H9 (cell line): ENCODE measurements around the gene ZNF134. TPM values are rescaled to one million over a fixed set of nuclear protein-coding genes. Genes with fewer than 3 reads are reported as not detected.

Experiments
- DNase-seq: peaks from one replicate; pipeline ENCODE4 v3.0.0-alpha.2; 2017
- H2AFZ ChIP-seq: one replicate; pipeline ENCODE4 v1.6.1; 2013; ENCODE audit warnings: mild to moderate bottlenecking, low read length, control low read depth, moderate library complexity
- H2AK5ac ChIP-seq: 2 replicates; pipeline ENCODE4 v1.6.1; 2013; ENCODE audit warnings: low read length, control low read depth, mixed read lengths; ENCODE audit not compliant: insufficient read length
- H2BK120ac ChIP-seq: one replicate; pipeline ENCODE4 v1.6.1; 2013; ENCODE audit warnings: low read depth, mild to moderate bottlenecking, low read length, control low read depth, inconsistent platforms; ENCODE audit not compliant: poor library complexity, severe bottlenecking
- H2BK12ac ChIP-seq: 2 replicates; pipeline ENCODE4 v1.6.1; 2013; ENCODE audit warnings: low read length, control low read depth, mixed read lengths, low read depth; ENCODE audit not compliant: insufficient read length
- H2BK15ac ChIP-seq: 2 replicates; pipeline ENCODE4 v1.6.1; 2013; ENCODE audit warnings: low read depth, low read length, control low read depth
- H2BK20ac ChIP-seq: one replicate; pipeline ENCODE4 v1.6.1; 2013; ENCODE audit warnings: low read depth, mild to moderate bottlenecking, low read length, control low read depth, inconsistent platforms; ENCODE audit not compliant: poor library complexity, severe bottlenecking
- H2BK5ac ChIP-seq: 2 replicates; pipeline ENCODE4 v1.6.1; 2013; ENCODE audit warnings: low read length, control low read depth, mixed read lengths; ENCODE audit not compliant: insufficient read length
- H3K14ac ChIP-seq: 2 replicates; pipeline ENCODE4 v1.6.1; 2013; ENCODE audit warnings: low read length, control low read depth; ENCODE audit not compliant: insufficient read depth
- H3K18ac ChIP-seq: 2 replicates; pipeline ENCODE4 v1.6.1; 2013; ENCODE audit warnings: low read depth, mild to moderate bottlenecking, mixed read lengths, low read length, control low read depth; ENCODE audit not compliant: insufficient read length
- H3K23ac ChIP-seq: 2 replicates; pipeline ENCODE4 v1.6.1; 2013; ENCODE audit warnings: low read length, control low read depth, mixed read lengths, low read depth; ENCODE audit not compliant: insufficient read length
- H3K23me2 ChIP-seq: 2 replicates; pipeline ENCODE4 v1.6.1; 2013; ENCODE audit warnings: low read depth, mild to moderate bottlenecking, mixed read lengths, low read length, control low read depth; ENCODE audit not compliant: insufficient read length, poor library complexity, severe bottlenecking
- H3K27ac ChIP-seq: 2 replicates; pipeline ENCODE4 v1.5.1; 2013; ENCODE audit warnings: low read length, control low read depth, mixed read lengths, low read depth; ENCODE audit not compliant: insufficient read length
- H3K27me3 ChIP-seq: 2 replicates; pipeline ENCODE4 v1.6.1; 2013; ENCODE audit warnings: low read length, control low read depth, inconsistent platforms; ENCODE audit not compliant: insufficient read depth
- H3K4ac ChIP-seq: 2 replicates; pipeline ENCODE4 v1.6.1; 2013; ENCODE audit warnings: low read depth, mild to moderate bottlenecking, control low read depth, inconsistent platforms, low read length, moderate library complexity
- H3K4me1 ChIP-seq: 2 replicates; pipeline ENCODE4 v1.6.1; 2013; ENCODE audit warnings: low read length, control low read depth, inconsistent platforms; ENCODE audit not compliant: insufficient read depth
- H3K4me2 ChIP-seq: 2 replicates; pipeline ENCODE4 v1.6.1; 2013; ENCODE audit warnings: low read length, control low read depth, mixed read lengths; ENCODE audit not compliant: insufficient read length, insufficient read depth
- H3K56ac ChIP-seq: 2 replicates; pipeline ENCODE4 v1.6.1; 2013; ENCODE audit warnings: low read depth, mild to moderate bottlenecking, mixed read lengths, low read length, control low read depth; ENCODE audit not compliant: insufficient read length
- H3K79me1 ChIP-seq: 2 replicates; pipeline ENCODE4 v1.6.1; 2013; ENCODE audit warnings: low read depth, mild to moderate bottlenecking, moderate library complexity, low read length, control low read depth, inconsistent platforms; ENCODE audit not compliant: insufficient read depth, poor library complexity, severe bottlenecking
- H3K79me2 ChIP-seq: 2 replicates; pipeline ENCODE4 v1.6.1; 2013; ENCODE audit warnings: low read length, control low read depth, inconsistent platforms; ENCODE audit not compliant: insufficient read depth
- H3K9ac ChIP-seq: 2 replicates; pipeline ENCODE4 v1.6.1; 2013; ENCODE audit warnings: low read length, control low read depth, mixed read lengths; ENCODE audit not compliant: insufficient read length; ENCODE audit errors: extremely low read depth
- H3K9me3 ChIP-seq: one replicate; pipeline ENCODE4 v1.6.1; 2013; ENCODE audit warnings: low read depth, low read length, inconsistent platforms; ENCODE audit not compliant: control insufficient read depth
- H3T11ph ChIP-seq: one replicate; pipeline ENCODE4 v1.6.1; 2013; ENCODE audit warnings: mild to moderate bottlenecking, low read length, control low read depth, inconsistent platforms
- H4K20me1 ChIP-seq: one replicate; pipeline ENCODE4 v1.6.1; 2013; ENCODE audit not compliant: control insufficient read depth, insufficient read length, insufficient read depth
- H4K5ac ChIP-seq: 2 replicates; pipeline ENCODE4 v1.6.1; 2013; ENCODE audit warnings: low read depth, mild to moderate bottlenecking, mixed read lengths, low read length, control low read depth; ENCODE audit not compliant: insufficient read length
- H4K8ac ChIP-seq: replicated peaks from 2 replicates; pipeline ENCODE4 v1.6.1; 2013; ENCODE audit warnings: low read length, control low read depth, mixed read lengths, low read depth; ENCODE audit not compliant: insufficient read length
- H4K91ac ChIP-seq: 2 replicates; pipeline ENCODE4 v1.6.1; 2013; ENCODE audit warnings: low read depth, mild to moderate bottlenecking, moderate library complexity, mixed read lengths, low read length, control low read depth; ENCODE audit not compliant: insufficient read length
- H3K27ac Mint-ChIP-seq, 3 experiments: 2 replicates in 2 of 3; 3 replicates in 1 of 3; pipeline ENCODE4 v1.8.0; 2020 to 2021; ENCODE audit warnings: mixed read lengths in 3 of 3, mild to moderate bottlenecking in 1 of 3, moderate library complexity in 1 of 3
- H3K27me3 Mint-ChIP-seq: 2 replicates; pipeline ENCODE4 v1.8.0; 2021; ENCODE audit warnings: low read depth, mild to moderate bottlenecking, moderate library complexity, mixed read lengths
- H3K36me3 Mint-ChIP-seq, 3 experiments: 2 replicates in 2 of 3; 3 replicates in 1 of 3; pipeline ENCODE4 v1.8.0; 2020 to 2021; ENCODE audit warnings: low read depth in 3 of 3, mixed read lengths in 3 of 3; ENCODE audit not compliant: insufficient read depth in 1 of 3
- H3K4me1 Mint-ChIP-seq, 2 experiments: 2 replicates each; pipeline ENCODE4 v1.8.0; 2020; ENCODE audit warnings: mixed read lengths in 2 of 2
- H3K4me3 Mint-ChIP-seq, 2 experiments: 2 replicates in 1 of 2; 3 replicates in 1 of 2; pipeline ENCODE4 v1.8.0; 2020 to 2021; ENCODE audit warnings: mild to moderate bottlenecking in 2 of 2, mixed read lengths in 2 of 2, moderate library complexity in 1 of 2
- H3K9me3 Mint-ChIP-seq, 2 experiments: 2 replicates in 1 of 2; 3 replicates in 1 of 2; pipeline ENCODE4 v1.8.0; 2020; ENCODE audit warnings: mild to moderate bottlenecking in 2 of 2, mixed read lengths in 2 of 2, moderate library complexity in 1 of 2
- WGBS: extraction: QIAGEN DNeasy Blood & Tissue Kit; methylation state at CpG from one replicate; pipeline ENCODE4 v1.1.7; 2013; ENCODE audit warnings: missing lambda C conversion rate, low lambda C conversion rate, mixed read lengths; ENCODE audit not compliant: insufficient read length; ENCODE audit errors: extremely low coverage; 5-methylcytosine and 5-hydroxymethylcytosine counted together
- total RNA-seq: library from RNA; stranded (reverse); gene quantifications from 2 replicates; pipeline ENCODE4 v1.2.1, GENCODE V29; 2021
- TF ChIP-seq, protein P1 (sequence below): fragments of 200-600 bp; sonication (generic); conservative IDR thresholded peaks from 3 replicates; pipeline ENCODE4 v1.8.0; 2021; ENCODE audit warnings: antibody characterized with exemption, mild to moderate bottlenecking

ZNF134 gene
- total RNA-seq, 1 experiment from 2014 or later = 44.1 TPM

GRCh38 chr19:57615346-57615745 lies 1.3 kb downstream of the ZNF134 start:
- Histone ChIP-seq H4K5ac (no peak overlapping the region), H3K9me3 (peaks cover 54% of the 10 kb centered on the region), H2AK5ac (no peak overlapping the region), H3K56ac (no peak overlapping the region), H2BK120ac (no peak overlapping the region), H3K27ac (no peak overlapping the region), H3K18ac (no peak overlapping the region), H2BK20ac (no peak overlapping the region), H3K79me2 (peaks cover 42% of the 10 kb centered on the region; the same call in 1 of the 2 replicates), H2BK15ac (no peak overlapping the region), H3K23me2 (no peaks in the 10 kb centered on the region), H4K20me1 (no peaks in the 10 kb centered on the region), H3K79me1 (peaks cover 12% of the 10 kb centered on the region), H2AFZ (no peak overlapping the region), H3K4ac (no peak overlapping the region), H2BK12ac (no peak overlapping the region), H3K27me3 (no peaks in the 10 kb centered on the region), H3T11ph (no peak overlapping the region), H4K91ac (no peak overlapping the region), H4K8ac (no peak overlapping the region), H3K4me1 (no peaks in the 10 kb centered on the region), H3K9ac (no peak overlapping the region), H3K23ac (no peak overlapping the region), H3K14ac (no peak overlapping the region), H2BK5ac (no peak overlapping the region), H3K4me2 (peak overlapping the region; percentile 82)
- Mint-ChIP-seq H3K27ac (peak overlapping the region in 2 of 3 experiments; percentile 48 to 94; a peak in 3 of 7 replicates), H3K4me1 (peaks cover 7 to 13% of the 10 kb centered on the region in 2 experiments), H3K36me3 (peaks cover 60 to 62% (median 61%) of the 10 kb centered on the region in 3 experiments), H3K27me3 (peaks cover 9% of the 10 kb centered on the region), H3K4me3 (peak overlapping the region; percentile 93 to 99), H3K9me3 (peaks cover 63 to 77% of the 10 kb centered on the region in 2 experiments)
- TF ChIP-seq, protein P1, sequence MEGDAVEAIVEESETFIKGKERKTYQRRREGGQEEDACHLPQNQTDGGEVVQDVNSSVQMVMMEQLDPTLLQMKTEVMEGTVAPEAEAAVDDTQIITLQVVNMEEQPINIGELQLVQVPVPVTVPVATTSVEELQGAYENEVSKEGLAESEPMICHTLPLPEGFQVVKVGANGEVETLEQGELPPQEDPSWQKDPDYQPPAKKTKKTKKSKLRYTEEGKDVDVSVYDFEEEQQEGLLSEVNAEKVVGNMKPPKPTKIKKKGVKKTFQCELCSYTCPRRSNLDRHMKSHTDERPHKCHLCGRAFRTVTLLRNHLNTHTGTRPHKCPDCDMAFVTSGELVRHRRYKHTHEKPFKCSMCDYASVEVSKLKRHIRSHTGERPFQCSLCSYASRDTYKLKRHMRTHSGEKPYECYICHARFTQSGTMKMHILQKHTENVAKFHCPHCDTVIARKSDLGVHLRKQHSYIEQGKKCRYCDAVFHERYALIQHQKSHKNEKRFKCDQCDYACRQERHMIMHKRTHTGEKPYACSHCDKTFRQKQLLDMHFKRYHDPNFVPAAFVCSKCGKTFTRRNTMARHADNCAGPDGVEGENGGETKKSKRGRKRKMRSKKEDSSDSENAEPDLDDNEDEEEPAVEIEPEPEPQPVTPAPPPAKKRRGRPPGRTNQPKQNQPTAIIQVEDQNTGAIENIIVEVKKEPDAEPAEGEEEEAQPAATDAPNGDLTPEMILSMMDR = no peak
- no CpG with 5 or more reads among the region's 3 CpGs for WGBS
- no peak for DNase-seq
